HFF-Myc (cell line): ENCODE results near the gene KYAT1.
A peak's percentile ranks its signal among the peaks of the same experiment; 100 is the strongest.

Experiments
- DNase-seq: peaks from one replicate; pipeline ENCODE4 v3.0.0-alpha.2; 2011; ENCODE audit warnings: low read depth; ENCODE audit errors: extremely low read depth
- H3K4me3 ChIP-seq: replicated peaks from 2 replicates; pipeline ENCODE4 v1.5.1; 2011; ENCODE audit warnings: low read depth, mild to moderate bottlenecking, control low read depth, low read length
- CTCF ChIP-seq: IDR thresholded peaks from 2 replicates; pipeline ENCODE4 v1.5.1; 2012; ENCODE audit warnings: mild to moderate bottlenecking, low read depth, low read length, control low read depth; ENCODE audit errors: missing control alignments

Gene KYAT1

GRCh38 chr9:128920381-128921058 is 38.8 kb upstream of the KYAT1 start, which contains the start of gene PHYHD1:
PHYHD1 (plus strand) TSS chr9:128920982; CDS start chr9:128922324, 1,342 bp downstream.
- TF ChIP-seq CTCF: no peak
- peak within 1 kb of the TSS; percentile 42 for H3K4me3 ChIP-seq
- DNase-seq: no peak

- no peak for DNase-seq
- no peak for TF ChIP-seq CTCF
- H3K4me3 ChIP-seq: no peak overlapping the region
Measured at GRCh38 chr9:128919402-128920089, 37.8 kb upstream of the KYAT1 start.

- DNase-seq: no peak
- H3K4me3 ChIP-seq: no peak overlapping the region
- TF ChIP-seq CTCF: no peak
Measured at GRCh38 chr9:128918921-128919320, 37.2 kb upstream of the KYAT1 start.

GRCh38 chr9:128917151-128917849 is 35.5 kb upstream of the KYAT1 start:
- no peak for DNase-seq
- TF ChIP-seq CTCF: no peak
- H3K4me3 ChIP-seq: no peak overlapping the region

GRCh38 chr9:128916745-128917144 is 35.0 kb upstream of the KYAT1 start:
- no peak for DNase-seq
- no peak overlapping the region for H3K4me3 ChIP-seq
- TF ChIP-seq CTCF: no peak

GRCh38 chr9:128916204-128916603 is 34.5 kb upstream of the KYAT1 start:
- no peak for DNase-seq
- no peak overlapping the region for H3K4me3 ChIP-seq
- no peak for TF ChIP-seq CTCF
